Activated CD4-positive, alpha-beta T cell treated with anti-CD3 and anti-CD28 coated beads, Interleukin-2, amount 10 ng/mL, durations not matched to agents 24 days and 14 days (primary cell): ENCODE measurements around the gene DNMT3L. TPM values are rescaled to one million over a fixed set of nuclear protein-coding genes. Genes with fewer than 3 reads are reported as not detected.

Experiments
- DNase-seq: peaks from one replicate; pipeline ENCODE4 v3.0.0; 2022
- H3K27ac Mint-ChIP-seq: one replicate; pipeline ENCODE4 v1.8.0; 2022; ENCODE audit warnings: mild to moderate bottlenecking, mixed read lengths
- H3K27me3 Mint-ChIP-seq: one replicate; pipeline ENCODE4 v1.8.0; 2022; ENCODE audit warnings: mixed read lengths
- H3K36me3 Mint-ChIP-seq: one replicate; pipeline ENCODE4 v1.8.0; 2022; ENCODE audit warnings: low read depth, mild to moderate bottlenecking, mixed read lengths
- H3K4me1 Mint-ChIP-seq: one replicate; pipeline ENCODE4 v1.8.0; 2021; ENCODE audit warnings: mixed read lengths
- H3K4me3 Mint-ChIP-seq: one replicate; pipeline ENCODE4 v1.8.0; 2022; ENCODE audit warnings: mild to moderate bottlenecking, moderate library complexity, mixed read lengths
- H3K9me3 Mint-ChIP-seq: one replicate; pipeline ENCODE4 v1.8.0; 2021; ENCODE audit warnings: mixed read lengths
- intact Hi-C: fragments of 100-400 bp; cut with micrococcal nuclease; formaldehyde crosslinking; loops from one replicate; pipeline ENCODE4 v1.15.1; 2023
- total RNA-seq: library from RNA; stranded (reverse); gene quantifications from 2 replicates; pipeline ENCODE4 v1.2.3, GENCODE V29; 2022

The DNMT3L gene
- total RNA-seq, 1 donor from 2014 or later: not detected

GRCh38 chr21:44299458-44300261 lies 38.0 kb upstream of the DNMT3L start, which contains the start of gene PFKL:
Gene PFKL, plus strand, starts transcription at chr21:44300053. Its CDS starts 53 bp downstream, at chr21:44300106.
- intact Hi-C loops: loop anchor here (5.0 kb wide), 2 partner anchors 38 to 287 kb away; partner anchors contain the start of genes CFAP410 and TRAPPC10
- peaks cover 3% of the 10 kb centered on the region for H3K36me3 Mint-ChIP-seq
- no peaks in the 10 kb centered on the region for H3K9me3 Mint-ChIP-seq
- peak within 1 kb of the TSS; percentile 98 for H3K27ac Mint-ChIP-seq
- peak; percentile 91 for DNase-seq
- H3K27me3 Mint-ChIP-seq: no peaks in the 10 kb centered on the region
- peak within 1 kb of the TSS; percentile 91 for H3K4me3 Mint-ChIP-seq
- H3K4me1 Mint-ChIP-seq: peaks cover 37% of the 10 kb centered on the region

- intact Hi-C loops: loop anchor here (5.0 kb wide), 2 partner anchors 38 to 287 kb away; partner anchors contain the start of genes CFAP410 and TRAPPC10
- H3K27ac Mint-ChIP-seq: peak overlapping the region; percentile 98
- no peak for DNase-seq
- no peaks in the 10 kb centered on the region for H3K27me3 Mint-ChIP-seq
- peaks cover 39% of the 10 kb centered on the region for H3K4me1 Mint-ChIP-seq
- H3K36me3 Mint-ChIP-seq: peaks cover 3% of the 10 kb centered on the region
- no peaks in the 10 kb centered on the region for H3K9me3 Mint-ChIP-seq
- peak overlapping the region; percentile 91 for H3K4me3 Mint-ChIP-seq
Measured at GRCh38 chr21:44299085-44299457, 37.4 kb upstream of the DNMT3L start.

GRCh38 chr21:44298301-44298700 lies 36.6 kb upstream of the DNMT3L start:
- peak overlapping the region; percentile 85 for H3K27ac Mint-ChIP-seq
- peaks cover under 1% of the 10 kb centered on the region for H3K36me3 Mint-ChIP-seq
- H3K27me3 Mint-ChIP-seq: no peaks in the 10 kb centered on the region
- intact Hi-C loops: loop anchor here (5.0 kb wide), 2 partner anchors 39 to 286 kb away; partner anchors contain the start of genes CFAP410 and TRAPPC10
- peak; percentile 69 for DNase-seq
- no peaks in the 10 kb centered on the region for H3K9me3 Mint-ChIP-seq
- peaks cover 35% of the 10 kb centered on the region for H3K4me1 Mint-ChIP-seq
- peak overlapping the region; percentile 51 for H3K4me3 Mint-ChIP-seq

DNA sequence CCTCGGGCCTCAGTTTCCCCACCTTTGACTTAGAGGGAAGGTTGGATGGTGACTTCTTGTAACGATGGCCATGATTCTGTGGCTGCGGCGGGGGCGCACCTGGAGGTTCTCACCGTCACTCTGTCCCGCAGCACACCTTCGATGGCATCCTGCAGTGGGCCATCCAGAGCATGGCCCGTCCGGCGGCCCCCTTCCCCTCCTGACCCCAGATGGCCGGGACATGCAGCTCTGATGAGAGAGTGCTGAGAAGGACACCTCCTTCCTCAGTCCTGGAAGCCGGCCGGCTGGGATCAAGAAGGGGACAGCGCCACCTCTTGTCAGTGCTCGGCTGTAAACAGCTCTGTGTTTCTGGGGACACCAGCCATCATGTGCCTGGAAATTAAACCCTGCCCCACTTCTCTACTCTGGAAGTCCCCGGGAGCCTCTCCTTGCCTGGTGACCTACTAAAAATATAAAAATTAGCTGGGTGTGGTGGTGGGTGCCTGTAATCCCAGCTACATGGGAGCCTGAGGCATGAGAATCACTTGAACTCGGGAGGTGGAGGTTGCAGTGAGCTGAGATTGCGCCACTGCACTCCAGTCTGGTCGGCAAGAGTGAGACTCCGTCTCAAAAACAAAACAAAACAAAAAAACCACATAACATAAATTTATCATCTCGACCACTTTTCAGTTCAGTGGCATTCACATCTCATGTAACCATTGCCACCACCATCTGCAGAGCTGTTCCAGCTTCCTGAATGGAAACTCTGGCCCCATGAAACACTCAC lies 36.0 kb upstream of the DNMT3L start:
- H3K27me3 Mint-ChIP-seq: no peaks in the 10 kb centered on the region
- peak; percentile 93 for DNase-seq
- H3K27ac Mint-ChIP-seq: peak overlapping the region; percentile 85
- H3K4me3 Mint-ChIP-seq: peak overlapping the region; percentile 51
- intact Hi-C loops: loop anchor here (5.0 kb wide), 2 partner anchors 40 to 285 kb away; partner anchors contain the start of genes CFAP410 and TRAPPC10
- H3K36me3 Mint-ChIP-seq: no peaks in the 10 kb centered on the region
- H3K9me3 Mint-ChIP-seq: no peaks in the 10 kb centered on the region
- peaks cover 34% of the 10 kb centered on the region for H3K4me1 Mint-ChIP-seq

DNA sequence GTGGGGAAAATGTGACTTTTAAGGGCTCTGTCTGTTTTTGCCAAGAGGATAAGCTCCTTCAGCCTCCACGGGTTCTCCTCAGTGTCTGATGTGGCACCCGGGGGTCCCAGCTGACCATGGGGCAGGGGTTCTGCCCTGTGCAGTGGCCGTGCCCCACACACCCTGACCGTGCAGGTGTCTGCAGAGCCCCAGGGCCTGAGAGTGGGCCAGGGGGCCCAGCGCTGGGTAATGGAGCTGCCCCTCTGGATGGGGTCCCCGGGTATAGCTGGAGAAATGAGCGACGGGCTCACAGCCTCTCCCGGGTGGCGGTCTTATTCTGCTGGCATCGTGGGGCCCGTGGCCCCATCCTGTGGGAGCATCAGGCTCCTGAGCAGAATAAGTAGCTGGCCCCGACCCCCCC lies 35.2 kb upstream of the DNMT3L start:
- Mint-ChIP-seq H3K9me3 (no peaks in the 10 kb centered on the region), H3K27me3 (no peaks in the 10 kb centered on the region), H3K27ac (no peak overlapping the region), H3K4me3 (no peak overlapping the region), H3K36me3 (no peaks in the 10 kb centered on the region), H3K4me1 (peaks cover 27% of the 10 kb centered on the region)
- no peak for DNase-seq
- intact Hi-C loops: loop anchor here (5.0 kb wide), 2 partner anchors 40 to 285 kb away; partner anchors contain the start of genes CFAP410 and TRAPPC10

GRCh38 chr21:44296103-44296519 lies 34.4 kb upstream of the DNMT3L start:
- intact Hi-C loops: loop anchor here (5.0 kb wide), 2 partner anchors 41 to 284 kb away; partner anchors contain the start of genes CFAP410 and TRAPPC10
- H3K4me3 Mint-ChIP-seq: no peak overlapping the region
- no peaks in the 10 kb centered on the region for H3K9me3 Mint-ChIP-seq

DNA sequence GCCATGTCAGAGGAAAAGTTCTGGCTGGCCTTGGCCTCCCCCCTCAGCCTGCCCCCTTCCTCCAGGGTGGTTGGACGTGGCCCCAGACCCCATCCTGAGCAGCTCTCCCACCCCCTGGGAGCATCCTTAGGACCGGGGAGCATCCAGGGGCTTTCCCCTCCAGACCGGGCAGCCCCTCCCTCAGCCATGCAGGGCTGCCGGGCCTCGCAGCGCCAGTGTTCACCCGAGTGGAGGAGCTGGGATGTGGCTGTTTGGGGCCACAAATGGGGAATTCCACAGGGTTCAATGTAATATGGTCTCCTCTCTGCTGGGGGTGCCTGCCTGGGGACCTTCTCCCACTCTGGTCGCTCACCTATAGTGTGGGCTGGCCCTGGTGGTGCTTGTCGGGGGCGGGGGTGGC lies 33.9 kb upstream of the DNMT3L start:
- DNase-seq: no peak
- intact Hi-C loops: loop anchor here (5.0 kb wide), 2 partner anchors 42 to 283 kb away; partner anchors contain the start of genes CFAP410 and TRAPPC10
- Mint-ChIP-seq H3K4me1 (peaks cover 22% of the 10 kb centered on the region), H3K27ac (peak overlapping the region; percentile 67), H3K36me3 (no peaks in the 10 kb centered on the region), H3K27me3 (no peaks in the 10 kb centered on the region), H3K9me3 (no peaks in the 10 kb centered on the region), H3K4me3 (no peak overlapping the region)

More at GRCh38 chr21:44296103-44296519, 34.4 kb upstream of the DNMT3L start:
- no peaks in the 10 kb centered on the region for H3K27me3 Mint-ChIP-seq
- no peak overlapping the region for H3K27ac Mint-ChIP-seq
- peaks cover 26% of the 10 kb centered on the region for H3K4me1 Mint-ChIP-seq
- no peaks in the 10 kb centered on the region for H3K36me3 Mint-ChIP-seq
- DNase-seq: no peak

DNA sequence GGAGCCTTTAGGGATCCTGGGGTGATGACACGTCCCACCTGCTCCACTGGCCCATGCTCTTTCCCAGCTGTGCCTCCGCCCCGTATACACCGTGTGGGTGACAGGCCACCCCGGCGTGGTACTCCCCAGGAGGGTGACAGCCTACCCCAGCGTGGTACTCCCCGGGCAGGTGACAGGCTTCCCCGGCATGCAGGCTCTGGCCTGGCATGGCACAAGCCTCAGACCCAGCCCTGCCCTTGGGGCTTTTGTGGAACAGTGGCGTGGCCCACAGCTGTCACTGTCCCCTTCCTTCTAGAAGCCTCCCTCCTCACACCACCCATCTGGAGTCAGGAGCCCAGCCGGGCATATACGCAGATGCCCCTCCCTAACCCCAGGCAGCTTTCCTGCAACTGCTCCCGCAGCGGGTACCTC lies 33.5 kb upstream of the DNMT3L start:
- Mint-ChIP-seq H3K4me1 (peaks cover 22% of the 10 kb centered on the region), H3K9me3 (no peaks in the 10 kb centered on the region), H3K27me3 (no peaks in the 10 kb centered on the region), H3K4me3 (no peak overlapping the region), H3K27ac (peak overlapping the region; percentile 67), H3K36me3 (no peaks in the 10 kb centered on the region)
- no peak for DNase-seq
- intact Hi-C loops: loop anchor here (5.0 kb wide), 2 partner anchors 42 to 283 kb away; partner anchors contain the start of genes CFAP410 and TRAPPC10

- H3K9me3 Mint-ChIP-seq: no peaks in the 10 kb centered on the region
Measured at GRCh38 chr21:44294391-44295162, 32.9 kb upstream of the DNMT3L start.

GRCh38 chr21:44293551-44294231 lies 32.0 kb upstream of the DNMT3L start:
- Mint-ChIP-seq H3K4me1 (peaks cover 19% of the 10 kb centered on the region), H3K36me3 (no peaks in the 10 kb centered on the region), H3K9me3 (no peaks in the 10 kb centered on the region), H3K4me3 (no peak overlapping the region), H3K27ac (no peak overlapping the region), H3K27me3 (no peaks in the 10 kb centered on the region)
- intact Hi-C loops: no loop called here
- peak; percentile 76 for DNase-seq

More at GRCh38 chr21:44294391-44295162, 32.9 kb upstream of the DNMT3L start:
- Mint-ChIP-seq H3K4me1 (peaks cover 22% of the 10 kb centered on the region), H3K27me3 (no peaks in the 10 kb centered on the region), H3K4me3 (no peak overlapping the region), H3K36me3 (no peaks in the 10 kb centered on the region), H3K27ac (peak overlapping the region; percentile 37)
- no peak for DNase-seq
- intact Hi-C loops: loop anchor here (5.0 kb wide), 2 partner anchors 43 to 282 kb away; partner anchors contain the start of genes CFAP410 and TRAPPC10

- H3K4me3 Mint-ChIP-seq: peak overlapping the region; percentile 35
- no peak overlapping the region for H3K27ac Mint-ChIP-seq
- no peak for DNase-seq
- H3K9me3 Mint-ChIP-seq: no peaks in the 10 kb centered on the region
- H3K4me1 Mint-ChIP-seq: peaks cover 10% of the 10 kb centered on the region
- H3K36me3 Mint-ChIP-seq: no peaks in the 10 kb centered on the region
- H3K27me3 Mint-ChIP-seq: no peaks in the 10 kb centered on the region
- intact Hi-C loops: no loop called here
Measured at GRCh38 chr21:44292812-44293195, 31.1 kb upstream of the DNMT3L start.

DNA sequence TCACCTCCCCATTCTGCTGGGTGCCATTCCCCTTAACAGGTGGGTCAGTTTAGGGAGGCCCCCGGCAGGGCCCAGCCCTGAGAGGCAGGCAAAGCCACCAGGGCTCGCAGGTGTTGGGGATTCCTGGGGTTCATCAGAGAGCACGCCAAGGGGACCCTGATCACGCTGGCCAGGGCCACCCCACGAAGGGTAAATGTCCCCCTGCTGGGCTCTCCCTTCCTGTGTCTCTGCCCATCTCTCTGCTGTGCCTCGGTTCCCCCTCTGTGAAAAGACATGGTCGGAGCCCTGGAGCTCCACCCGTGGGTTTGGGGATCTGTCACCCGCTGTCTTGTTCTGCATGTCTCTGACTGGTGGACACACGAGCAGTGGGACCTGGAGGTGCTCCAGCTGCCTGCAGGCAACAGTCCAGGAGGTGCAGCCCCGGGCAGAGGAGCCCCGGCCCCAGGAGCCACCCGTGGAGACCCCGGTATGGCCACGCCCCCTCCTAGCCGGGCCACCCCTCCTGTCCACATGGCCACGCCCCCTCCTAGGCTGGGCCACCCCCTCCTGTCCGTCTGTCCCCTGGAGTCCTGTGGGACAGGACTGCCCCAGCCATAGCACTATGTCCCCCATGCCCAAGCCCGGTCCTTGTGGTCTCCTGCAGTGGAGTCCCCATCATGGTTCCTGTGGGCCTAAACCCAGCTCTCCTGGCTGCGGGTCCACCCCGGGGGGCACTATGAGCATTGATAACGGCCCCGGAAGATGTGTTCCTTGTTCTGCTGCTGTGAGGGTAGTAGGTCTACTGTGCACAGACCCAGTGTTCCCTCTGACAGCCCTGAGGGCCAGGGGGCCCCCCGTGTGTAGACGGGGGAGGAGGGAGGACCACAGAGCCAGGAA lies 30.5 kb upstream of the DNMT3L start:
- H3K27ac Mint-ChIP-seq: no peak overlapping the region
- intact Hi-C loops: no loop called here

More for the DNA sequence above, 30.5 kb upstream of the DNMT3L start:
- H3K27me3 Mint-ChIP-seq: no peaks in the 10 kb centered on the region
- DNase-seq: no peak
- no peak overlapping the region for H3K4me3 Mint-ChIP-seq
- H3K9me3 Mint-ChIP-seq: no peaks in the 10 kb centered on the region
- H3K36me3 Mint-ChIP-seq: no peaks in the 10 kb centered on the region
- peaks cover 7% of the 10 kb centered on the region for H3K4me1 Mint-ChIP-seq
